H9 (cell line): ENCODE measurements around the gene ALAD. TPM values are rescaled to one million over a fixed set of nuclear protein-coding genes. Genes with fewer than 3 reads are reported as not detected.
A peak's percentile ranks its signal among the peaks of the same experiment; 100 is the strongest.

Source experiments
- DNase-seq: peaks from one replicate; pipeline ENCODE4 v3.0.0-alpha.2; 2017
- H2AFZ ChIP-seq: one replicate; pipeline ENCODE4 v1.6.1; 2013; ENCODE audit warnings: mild to moderate bottlenecking, low read length, control low read depth, moderate library complexity
- H2AK5ac ChIP-seq: 2 replicates; pipeline ENCODE4 v1.6.1; 2013; ENCODE audit warnings: low read length, control low read depth, mixed read lengths; ENCODE audit not compliant: insufficient read length
- H2BK120ac ChIP-seq: one replicate; pipeline ENCODE4 v1.6.1; 2013; ENCODE audit warnings: low read depth, mild to moderate bottlenecking, low read length, control low read depth, inconsistent platforms; ENCODE audit not compliant: poor library complexity, severe bottlenecking
- H2BK12ac ChIP-seq: 2 replicates; pipeline ENCODE4 v1.6.1; 2013; ENCODE audit warnings: low read length, control low read depth, mixed read lengths, low read depth; ENCODE audit not compliant: insufficient read length
- H2BK15ac ChIP-seq: 2 replicates; pipeline ENCODE4 v1.6.1; 2013; ENCODE audit warnings: low read depth, low read length, control low read depth
- H2BK20ac ChIP-seq: one replicate; pipeline ENCODE4 v1.6.1; 2013; ENCODE audit warnings: low read depth, mild to moderate bottlenecking, low read length, control low read depth, inconsistent platforms; ENCODE audit not compliant: poor library complexity, severe bottlenecking
- H2BK5ac ChIP-seq: 2 replicates; pipeline ENCODE4 v1.6.1; 2013; ENCODE audit warnings: low read length, control low read depth, mixed read lengths; ENCODE audit not compliant: insufficient read length
- H3K14ac ChIP-seq: 2 replicates; pipeline ENCODE4 v1.6.1; 2013; ENCODE audit warnings: low read length, control low read depth; ENCODE audit not compliant: insufficient read depth
- H3K18ac ChIP-seq: 2 replicates; pipeline ENCODE4 v1.6.1; 2013; ENCODE audit warnings: low read depth, mild to moderate bottlenecking, mixed read lengths, low read length, control low read depth; ENCODE audit not compliant: insufficient read length
- H3K23ac ChIP-seq: 2 replicates; pipeline ENCODE4 v1.6.1; 2013; ENCODE audit warnings: low read length, control low read depth, mixed read lengths, low read depth; ENCODE audit not compliant: insufficient read length
- H3K23me2 ChIP-seq: 2 replicates; pipeline ENCODE4 v1.6.1; 2013; ENCODE audit warnings: low read depth, mild to moderate bottlenecking, mixed read lengths, low read length, control low read depth; ENCODE audit not compliant: insufficient read length, poor library complexity, severe bottlenecking
- H3K27ac ChIP-seq: 2 replicates; pipeline ENCODE4 v1.5.1; 2013; ENCODE audit warnings: low read length, control low read depth, mixed read lengths, low read depth; ENCODE audit not compliant: insufficient read length
- H3K27me3 ChIP-seq: 2 replicates; pipeline ENCODE4 v1.6.1; 2013; ENCODE audit warnings: low read length, control low read depth, inconsistent platforms; ENCODE audit not compliant: insufficient read depth
- H3K4ac ChIP-seq: 2 replicates; pipeline ENCODE4 v1.6.1; 2013; ENCODE audit warnings: low read depth, mild to moderate bottlenecking, control low read depth, inconsistent platforms, low read length, moderate library complexity
- H3K4me1 ChIP-seq: 2 replicates; pipeline ENCODE4 v1.6.1; 2013; ENCODE audit warnings: low read length, control low read depth, inconsistent platforms; ENCODE audit not compliant: insufficient read depth
- H3K4me2 ChIP-seq: 2 replicates; pipeline ENCODE4 v1.6.1; 2013; ENCODE audit warnings: low read length, control low read depth, mixed read lengths; ENCODE audit not compliant: insufficient read length, insufficient read depth
- H3K56ac ChIP-seq: 2 replicates; pipeline ENCODE4 v1.6.1; 2013; ENCODE audit warnings: low read depth, mild to moderate bottlenecking, mixed read lengths, low read length, control low read depth; ENCODE audit not compliant: insufficient read length
- H3K79me1 ChIP-seq: 2 replicates; pipeline ENCODE4 v1.6.1; 2013; ENCODE audit warnings: low read depth, mild to moderate bottlenecking, moderate library complexity, low read length, control low read depth, inconsistent platforms; ENCODE audit not compliant: insufficient read depth, poor library complexity, severe bottlenecking
- H3K79me2 ChIP-seq: 2 replicates; pipeline ENCODE4 v1.6.1; 2013; ENCODE audit warnings: low read length, control low read depth, inconsistent platforms; ENCODE audit not compliant: insufficient read depth
- H3K9ac ChIP-seq: 2 replicates; pipeline ENCODE4 v1.6.1; 2013; ENCODE audit warnings: low read length, control low read depth, mixed read lengths; ENCODE audit not compliant: insufficient read length; ENCODE audit errors: extremely low read depth
- H3K9me3 ChIP-seq: one replicate; pipeline ENCODE4 v1.6.1; 2013; ENCODE audit warnings: low read depth, low read length, inconsistent platforms; ENCODE audit not compliant: control insufficient read depth
- H3T11ph ChIP-seq: one replicate; pipeline ENCODE4 v1.6.1; 2013; ENCODE audit warnings: mild to moderate bottlenecking, low read length, control low read depth, inconsistent platforms
- H4K20me1 ChIP-seq: one replicate; pipeline ENCODE4 v1.6.1; 2013; ENCODE audit not compliant: control insufficient read depth, insufficient read length, insufficient read depth
- H4K5ac ChIP-seq: 2 replicates; pipeline ENCODE4 v1.6.1; 2013; ENCODE audit warnings: low read depth, mild to moderate bottlenecking, mixed read lengths, low read length, control low read depth; ENCODE audit not compliant: insufficient read length
- H4K8ac ChIP-seq: replicated peaks from 2 replicates; pipeline ENCODE4 v1.6.1; 2013; ENCODE audit warnings: low read length, control low read depth, mixed read lengths, low read depth; ENCODE audit not compliant: insufficient read length
- H4K91ac ChIP-seq: 2 replicates; pipeline ENCODE4 v1.6.1; 2013; ENCODE audit warnings: low read depth, mild to moderate bottlenecking, moderate library complexity, mixed read lengths, low read length, control low read depth; ENCODE audit not compliant: insufficient read length
- H3K27ac Mint-ChIP-seq, 3 experiments: 2 replicates in 2 of 3; 3 replicates in 1 of 3; pipeline ENCODE4 v1.8.0; 2020 to 2021; ENCODE audit warnings: mixed read lengths in 3 of 3, mild to moderate bottlenecking in 1 of 3, moderate library complexity in 1 of 3
- H3K27me3 Mint-ChIP-seq: 2 replicates; pipeline ENCODE4 v1.8.0; 2021; ENCODE audit warnings: low read depth, mild to moderate bottlenecking, moderate library complexity, mixed read lengths
- H3K36me3 Mint-ChIP-seq, 3 experiments: 2 replicates in 2 of 3; 3 replicates in 1 of 3; pipeline ENCODE4 v1.8.0; 2020 to 2021; ENCODE audit warnings: low read depth in 3 of 3, mixed read lengths in 3 of 3; ENCODE audit not compliant: insufficient read depth in 1 of 3
- H3K4me1 Mint-ChIP-seq, 2 experiments: 2 replicates each; pipeline ENCODE4 v1.8.0; 2020; ENCODE audit warnings: mixed read lengths in 2 of 2
- H3K4me3 Mint-ChIP-seq, 2 experiments: 2 replicates in 1 of 2; 3 replicates in 1 of 2; pipeline ENCODE4 v1.8.0; 2020 to 2021; ENCODE audit warnings: mild to moderate bottlenecking in 2 of 2, mixed read lengths in 2 of 2, moderate library complexity in 1 of 2
- H3K9me3 Mint-ChIP-seq, 2 experiments: 2 replicates in 1 of 2; 3 replicates in 1 of 2; pipeline ENCODE4 v1.8.0; 2020; ENCODE audit warnings: mild to moderate bottlenecking in 2 of 2, mixed read lengths in 2 of 2, moderate library complexity in 1 of 2
- CTCF ChIP-seq: fragments of 200-600 bp; sonication (generic); conservative IDR thresholded peaks from 3 replicates; pipeline ENCODE4 v1.8.0; 2021; ENCODE audit warnings: antibody characterized with exemption, mild to moderate bottlenecking
- WGBS: extraction: QIAGEN DNeasy Blood & Tissue Kit; methylation state at CpG from one replicate; pipeline ENCODE4 v1.1.7; 2013; ENCODE audit warnings: missing lambda C conversion rate, low lambda C conversion rate, mixed read lengths; ENCODE audit not compliant: insufficient read length; ENCODE audit errors: extremely low coverage; 5-methylcytosine and 5-hydroxymethylcytosine counted together
- total RNA-seq: library from RNA; stranded (reverse); gene quantifications from 2 replicates; pipeline ENCODE4 v1.2.1, GENCODE V29; 2021

The ALAD gene
- total RNA-seq, 1 experiment from 2014 or later = 13.2 TPM

- no peak within 1 kb of the TSS for H4K91ac ChIP-seq
- no peak within 1 kb of the TSS for H3K23ac ChIP-seq
- Mint-ChIP-seq H3K9me3 (no peaks in the 10 kb centered on the region), H3K4me1 (peaks cover 20 to 21% of the 10 kb centered on the region in 2 experiments), H3K27me3 (peaks cover 47% of the 10 kb centered on the region), H3K27ac (no peak within 1 kb of the TSS), H3K36me3 (no peaks in the 10 kb centered on the region; a peak in 1 of 7 replicates), H3K4me3 (peak within 1 kb of the TSS; percentile 77 to 89)
- no peak for TF ChIP-seq CTCF
- H2AK5ac ChIP-seq = no peak within 1 kb of the TSS
- no peaks in the 10 kb centered on the region for H3K79me2 ChIP-seq
- H3K79me1 ChIP-seq = no peaks in the 10 kb centered on the region
- H3K27me3 ChIP-seq = no peaks in the 10 kb centered on the region
- DNase-seq = peak; percentile 60
- no peak within 1 kb of the TSS for H3K18ac ChIP-seq
- no peak within 1 kb of the TSS for H2BK120ac ChIP-seq
- whole genome bisulfite sequencing = no CpG with 5 or more reads among the region's 71 CpGs
- H2BK12ac ChIP-seq = no peak within 1 kb of the TSS
- H3K9ac ChIP-seq = peak within 1 kb of the TSS; percentile 7
- H4K5ac ChIP-seq = no peak within 1 kb of the TSS
- H2BK20ac ChIP-seq = no peak within 1 kb of the TSS
- no peak within 1 kb of the TSS for H3K4ac ChIP-seq
- peak within 1 kb of the TSS; percentile 73 for H2AFZ ChIP-seq
- H3K9me3 ChIP-seq = no peaks in the 10 kb centered on the region
- H3T11ph ChIP-seq = no peak within 1 kb of the TSS
- peak within 1 kb of the TSS; percentile 73 for H3K4me2 ChIP-seq
- H4K8ac ChIP-seq = no peak within 1 kb of the TSS
- H2BK5ac ChIP-seq = no peak within 1 kb of the TSS
- no peaks in the 10 kb centered on the region for H4K20me1 ChIP-seq
- no peak within 1 kb of the TSS for H3K14ac ChIP-seq
- peaks cover 9% of the 10 kb centered on the region for H3K23me2 ChIP-seq
- H2BK15ac ChIP-seq = no peak within 1 kb of the TSS
- no peak within 1 kb of the TSS for H3K27ac ChIP-seq
- peaks cover 2% of the 10 kb centered on the region; the same call in 1 of the 2 replicates for H3K4me1 ChIP-seq
- H3K56ac ChIP-seq = no peak within 1 kb of the TSS
Measured at GRCh38 chr9:113349445-113350094, 51.5 kb downstream of the ALAD start, which contains the start of gene BSPRY. Gene BSPRY, plus strand, starts transcription at chr9:113349541. Its CDS starts 39 bp downstream, at chr9:113349580.
